ENCODE results near the gene BATF.

DNA sequence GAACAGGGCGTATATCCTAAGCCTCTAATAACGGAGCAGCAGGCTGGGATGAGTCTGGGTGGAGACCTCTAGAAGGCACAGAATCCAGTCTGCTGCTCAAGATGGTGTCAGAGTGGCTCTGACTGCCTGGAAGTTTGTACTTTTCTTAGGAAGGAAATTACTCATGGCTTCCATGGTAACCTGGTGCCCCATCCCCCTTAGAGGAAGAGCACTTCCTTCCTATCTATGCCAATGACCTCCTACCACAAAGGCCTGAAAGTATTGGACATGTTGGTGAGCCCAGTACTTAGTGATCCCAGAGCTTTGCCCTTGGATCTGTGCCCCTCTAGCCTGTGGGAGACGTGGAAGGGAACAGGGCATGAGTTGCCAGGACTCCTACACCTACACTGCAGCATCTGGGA lies 1.5 kb downstream of the BATF start:
- no peak for TF ChIP-seq LEF1 (IDR thresholded peaks at IDR 0.05; ENCODE audit: borderline replicate concordance)
- TF ChIP-seq, protein P1, sequence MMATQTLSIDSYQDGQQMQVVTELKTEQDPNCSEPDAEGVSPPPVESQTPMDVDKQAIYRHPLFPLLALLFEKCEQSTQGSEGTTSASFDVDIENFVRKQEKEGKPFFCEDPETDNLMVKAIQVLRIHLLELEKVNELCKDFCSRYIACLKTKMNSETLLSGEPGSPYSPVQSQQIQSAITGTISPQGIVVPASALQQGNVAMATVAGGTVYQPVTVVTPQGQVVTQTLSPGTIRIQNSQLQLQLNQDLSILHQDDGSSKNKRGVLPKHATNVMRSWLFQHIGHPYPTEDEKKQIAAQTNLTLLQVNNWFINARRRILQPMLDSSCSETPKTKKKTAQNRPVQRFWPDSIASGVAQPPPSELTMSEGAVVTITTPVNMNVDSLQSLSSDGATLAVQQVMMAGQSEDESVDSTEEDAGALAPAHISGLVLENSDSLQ (IDR thresholded peaks at IDR 0.05): no peak
- TF ChIP-seq FOXA1 (IDR thresholded peaks at IDR 0.05): no peak
- TF ChIP-seq HDGF (IDR thresholded peaks at IDR 0.05; ENCODE audit: borderline replicate concordance): no peak
- TF ChIP-seq FOXM1 (IDR thresholded peaks at IDR 0.05; ENCODE audit: borderline replicate concordance): no peak
- no peak for TF ChIP-seq TARDBP (IDR thresholded peaks at IDR 0.05)
- TF ChIP-seq CTBP1 (IDR thresholded peaks at IDR 0.05; ENCODE audit: borderline replicate concordance): no peak
- TF ChIP-seq SUZ12 (IDR thresholded peaks at IDR 0.05): no peak
- TF ChIP-seq SP1 (IDR thresholded peaks at IDR 0.05): no peak

Measured in HEK293T (cell line).